GM12878 (cell line): ENCODE data around the gene NRXN3.

Experiments used
- BRCA1 ChIP-seq: IDR thresholded peaks from 2 replicates; pipeline ENCODE4 v1.6.1; 2011; ENCODE audit warnings: low read depth, low read length, improper control_type of control experiment
- NRF1 ChIP-seq: conservative IDR thresholded peaks from 2 replicates; pipeline ENCODE4 v1.6.1; 2011; ENCODE audit warnings: mild to moderate bottlenecking, low read depth, low read length, improper control_type of control experiment
- POLR2A ChIP-seq: IDR thresholded peaks from 2 replicates; pipeline ENCODE4 v1.6.1; 2011; ENCODE audit warnings: low read depth, mild to moderate bottlenecking, low read length
- RAD51 ChIP-seq: fragments of 450-650 bp; IDR thresholded peaks from 2 replicates; pipeline ENCODE4 v1.6.1; 2016; ENCODE audit warnings: moderate library complexity, mild to moderate bottlenecking, inconsistent platforms
- TF ChIP-seq, protein P1 (sequence below): IDR thresholded peaks from 2 replicates; pipeline ENCODE4 v1.6.1; 2012; ENCODE audit warnings: low read depth, low read length, improper control_type of control experiment

GRCh38 chr14:79576424-79576823, 1406.3 kb downstream of the NRXN3 start:
- TF ChIP-seq NRF1 (no peak), BRCA1 (no peak), POLR2A (no peak), RAD51 (no peak)
- TF ChIP-seq, protein P1, sequence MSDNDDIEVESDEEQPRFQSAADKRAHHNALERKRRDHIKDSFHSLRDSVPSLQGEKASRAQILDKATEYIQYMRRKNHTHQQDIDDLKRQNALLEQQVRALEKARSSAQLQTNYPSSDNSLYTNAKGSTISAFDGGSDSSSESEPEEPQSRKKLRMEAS = no peak
